IPS-11a (cell line): ENCODE data around the gene CR1.
"Not testable (repeated sequence)": the region's sequence is repeated elsewhere in the genome, so short reads cannot be mapped to it uniquely, and the experiment has no call there.

Experiments
- H3K4me3 ChIP-seq: one replicate; pipeline ENCODE4 v1.5.1; 2013; ENCODE audit warnings: low read depth, low read length, control low read depth

The CR1 gene

DNA sequence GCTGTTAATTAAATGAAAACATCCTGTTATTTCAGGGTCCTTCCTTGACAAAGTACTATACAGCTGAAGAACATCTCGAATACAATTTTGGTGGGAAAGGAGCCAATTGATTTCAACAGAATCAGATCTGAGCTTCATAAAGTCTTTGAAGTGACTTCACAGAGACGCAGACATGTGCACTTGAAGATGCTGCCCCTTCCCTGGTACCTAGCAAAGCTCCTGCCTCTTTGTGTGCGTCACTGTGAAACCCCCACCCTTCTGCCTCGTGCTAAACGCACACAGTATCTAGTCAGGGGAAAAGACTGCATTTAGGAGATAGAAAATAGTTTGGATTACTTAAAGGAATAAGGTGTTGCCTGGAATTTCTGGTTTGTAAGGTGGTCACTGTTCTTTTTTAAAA, 143.4 kb downstream of the CR1 start:
- H3K4me3 ChIP-seq: not testable (repeated sequence)

- no peak overlapping the region for H3K4me3 ChIP-seq
Observed at GRCh38 chr1:207644166-207644851, 148.4 kb downstream of the CR1 start.

GRCh38 chr1:207644852-207645634, 149.1 kb downstream of the CR1 start, which contains the start of gene CR1L:
TSS of gene CR1L (plus strand) at chr1:207645133. CDS start at chr1:207645234, 101 bp downstream.
- H3K4me3 ChIP-seq: peak within 1 kb of the TSS; percentile 48

DNA sequence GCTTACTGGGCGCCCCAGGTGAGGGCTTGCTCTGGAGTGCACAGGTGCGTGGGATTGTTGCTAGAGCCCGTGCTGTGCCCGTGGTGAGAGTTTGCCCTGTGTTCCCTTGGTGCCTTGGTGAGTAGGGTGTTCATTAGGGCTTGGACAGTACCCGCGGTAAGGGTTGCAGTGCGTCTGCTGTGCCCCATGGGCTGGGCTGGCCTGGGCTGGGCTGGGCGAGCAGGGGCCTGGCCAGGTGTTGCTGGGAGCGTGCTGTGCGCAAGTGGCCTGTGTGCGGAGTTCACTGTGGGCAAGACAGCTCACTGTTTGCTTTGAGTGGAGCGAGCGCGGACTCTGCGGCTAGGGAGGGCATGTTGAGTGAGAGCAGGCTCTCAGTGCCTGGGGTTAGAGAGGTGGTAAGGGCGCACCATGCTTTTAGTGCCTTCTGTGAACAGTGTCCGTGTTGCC, 149.7 kb downstream of the CR1 start:
- H3K4me3 ChIP-seq: peak overlapping the region; percentile 48

DNA sequence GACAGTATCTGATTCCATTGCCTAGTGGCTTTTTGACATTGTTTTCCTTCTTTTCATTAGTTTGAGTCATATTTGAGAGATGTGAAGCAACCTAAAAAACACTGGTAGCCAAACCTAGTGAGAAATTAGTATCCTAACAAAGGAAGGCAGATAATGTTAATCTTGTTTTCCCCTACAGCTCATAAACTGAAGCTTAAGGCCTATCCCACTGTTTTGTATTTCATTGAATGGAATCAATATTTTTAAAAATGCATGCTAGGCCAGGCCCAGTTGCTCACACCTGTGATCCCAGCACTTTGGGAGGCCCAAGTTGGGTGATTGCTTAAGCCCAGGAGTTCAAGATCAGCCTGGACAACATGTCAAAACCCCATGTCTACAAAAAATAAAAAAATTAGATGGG, 150.2 kb downstream of the CR1 start:
- H3K4me3 ChIP-seq: peak overlapping the region; percentile 48

GRCh38 chr1:207646944-207647579, 151.1 kb downstream of the CR1 start:
- H3K4me3 ChIP-seq: no peak overlapping the region

- H3K4me3 ChIP-seq: no peak overlapping the region
Observed at GRCh38 chr1:207647671-207648333, 151.8 kb downstream of the CR1 start.

DNA sequence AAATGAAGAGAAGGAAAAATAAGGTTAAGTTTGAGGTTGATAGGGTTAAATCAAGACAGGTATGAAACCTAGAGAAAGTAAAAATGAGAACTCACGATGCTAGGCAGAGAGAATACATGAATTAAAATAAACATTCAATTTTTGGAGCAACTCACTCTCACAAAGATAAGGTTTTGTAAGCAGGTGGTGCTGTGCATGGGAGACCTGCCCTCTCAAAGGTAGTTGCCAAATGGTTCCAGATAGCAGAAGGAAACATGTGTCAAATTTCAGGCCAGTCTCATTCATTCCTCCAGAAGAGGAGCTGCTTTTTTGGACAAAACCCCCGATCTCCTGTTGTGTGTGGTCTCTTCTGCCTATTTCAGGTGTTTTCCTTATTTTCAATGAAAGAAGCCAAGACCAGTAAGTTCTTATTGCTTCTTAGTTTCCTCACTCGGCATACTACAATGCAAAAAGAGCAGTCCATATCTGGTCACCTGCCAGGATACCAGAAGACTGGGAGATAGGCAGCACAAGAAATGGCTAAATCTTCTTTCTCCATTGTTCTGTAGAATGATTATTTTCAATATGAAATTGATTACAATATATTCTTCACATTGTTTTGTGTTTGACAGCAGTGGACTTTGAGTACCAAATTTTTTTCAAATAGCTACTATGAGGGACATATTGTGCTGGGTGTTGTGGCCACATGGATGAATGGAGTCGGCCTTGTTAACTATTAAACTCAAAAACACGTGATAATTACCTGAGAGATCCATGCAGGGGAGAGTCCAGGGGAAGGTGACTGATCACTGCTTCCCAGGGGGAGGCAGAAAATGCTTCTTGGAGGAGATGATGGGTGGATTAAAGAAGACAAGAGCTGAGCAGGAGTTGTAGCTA, 152.6 kb downstream of the CR1 start:
- no peak overlapping the region for H3K4me3 ChIP-seq

DNA sequence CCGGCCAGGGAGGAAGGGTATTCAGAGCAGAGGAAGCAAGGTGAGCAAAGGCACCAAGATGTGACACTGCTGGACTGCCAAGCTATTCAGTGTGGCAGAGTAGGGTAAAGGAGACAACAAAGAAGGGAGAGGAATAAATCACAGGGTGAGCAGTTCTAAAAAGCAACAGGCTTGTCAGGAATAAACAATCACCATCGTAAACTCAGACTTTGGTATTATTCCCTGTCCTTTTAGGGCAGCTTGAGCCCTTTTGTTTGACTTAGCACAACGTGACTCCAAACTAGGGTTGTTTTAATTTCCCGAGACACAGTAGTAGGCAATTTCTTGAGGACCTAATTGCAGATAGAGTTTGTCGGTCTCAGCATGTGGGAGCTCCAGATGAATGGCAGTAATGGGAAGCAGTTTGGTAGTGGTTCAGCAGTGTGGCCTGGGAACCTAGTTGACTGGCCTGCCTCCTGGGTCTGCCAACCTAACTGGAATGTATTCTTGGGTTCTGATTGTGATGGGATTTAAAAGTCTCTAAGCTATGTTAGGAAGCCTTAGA, 153.3 kb downstream of the CR1 start:
- no peak overlapping the region for H3K4me3 ChIP-seq

DNA sequence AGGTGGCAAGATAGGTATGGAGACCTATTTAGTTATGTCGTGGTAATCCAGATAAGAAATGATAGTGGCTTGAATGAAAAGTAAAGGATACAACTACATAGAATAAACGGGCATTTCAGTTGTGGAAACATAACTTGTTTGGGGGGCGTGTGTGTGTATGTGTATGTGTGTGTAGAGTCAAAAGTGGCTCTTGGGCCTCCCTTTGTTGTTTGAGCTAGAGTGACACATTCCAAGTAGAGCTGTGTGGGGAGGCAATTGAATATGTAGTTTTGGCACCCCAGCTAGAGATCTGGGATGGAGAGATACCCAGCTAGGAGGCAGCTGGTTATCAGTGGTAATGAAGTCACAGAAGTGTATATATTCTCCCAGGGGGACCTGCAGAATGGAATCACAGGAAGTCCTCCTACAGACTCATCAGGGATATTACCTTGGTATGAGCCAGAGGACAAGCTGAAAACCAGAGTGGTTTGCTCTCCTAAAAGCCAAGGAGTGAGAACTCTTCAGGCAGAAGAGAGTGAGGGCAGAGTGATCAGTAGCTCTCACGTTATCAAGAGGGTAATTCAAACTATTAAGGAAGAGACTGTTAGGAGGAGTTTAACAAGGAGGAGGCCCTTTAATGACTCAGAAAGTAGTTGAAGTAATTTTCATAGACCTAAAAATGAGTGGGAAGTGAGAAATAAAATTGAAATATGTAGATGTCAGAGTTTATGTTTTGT, 154.1 kb downstream of the CR1 start:
- H3K4me3 ChIP-seq: no peak overlapping the region

- no peak overlapping the region for H3K4me3 ChIP-seq
Observed at GRCh38 chr1:207651583-207651982, 155.6 kb downstream of the CR1 start.

DNA sequence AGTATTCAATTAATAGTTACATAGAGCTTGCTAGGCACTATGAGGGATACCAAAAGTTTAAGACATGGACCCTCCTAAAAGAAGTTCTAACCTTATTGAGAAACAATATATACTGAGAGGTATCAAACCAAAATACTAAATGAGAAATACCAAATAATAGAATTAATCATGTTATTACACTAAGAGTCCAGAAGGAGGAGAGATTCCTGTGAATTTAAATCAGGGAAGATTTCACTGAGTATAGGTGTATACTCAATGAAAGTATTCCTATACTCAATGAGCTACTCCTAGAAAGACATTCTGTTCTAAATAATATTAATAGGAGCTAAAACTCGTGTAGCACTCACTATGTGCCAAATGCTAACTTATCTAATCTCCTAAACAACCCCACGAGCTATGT, 158.4 kb downstream of the CR1 start:
- H3K4me3 ChIP-seq: no peak overlapping the region

DNA sequence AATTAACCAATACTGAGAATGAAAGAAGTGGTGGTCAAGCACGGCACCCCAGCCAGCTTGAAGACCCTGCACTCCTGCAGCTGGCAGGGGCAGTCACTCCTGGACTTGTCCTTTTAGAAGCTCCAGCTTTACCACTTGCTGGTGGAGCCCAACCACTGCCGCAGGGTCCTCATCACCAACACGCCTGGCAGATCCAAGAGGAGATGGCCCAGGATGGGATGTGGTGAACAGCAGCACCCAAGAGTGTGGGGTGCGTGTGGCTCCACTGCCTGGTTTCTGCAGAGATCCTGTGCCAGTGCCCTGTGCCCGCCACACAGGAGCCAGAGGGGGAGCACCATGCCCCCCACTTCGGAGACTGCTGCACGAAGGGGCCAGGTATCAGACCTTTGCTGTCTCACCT, 162.5 kb downstream of the CR1 start:
- no peak overlapping the region for H3K4me3 ChIP-seq

DNA sequence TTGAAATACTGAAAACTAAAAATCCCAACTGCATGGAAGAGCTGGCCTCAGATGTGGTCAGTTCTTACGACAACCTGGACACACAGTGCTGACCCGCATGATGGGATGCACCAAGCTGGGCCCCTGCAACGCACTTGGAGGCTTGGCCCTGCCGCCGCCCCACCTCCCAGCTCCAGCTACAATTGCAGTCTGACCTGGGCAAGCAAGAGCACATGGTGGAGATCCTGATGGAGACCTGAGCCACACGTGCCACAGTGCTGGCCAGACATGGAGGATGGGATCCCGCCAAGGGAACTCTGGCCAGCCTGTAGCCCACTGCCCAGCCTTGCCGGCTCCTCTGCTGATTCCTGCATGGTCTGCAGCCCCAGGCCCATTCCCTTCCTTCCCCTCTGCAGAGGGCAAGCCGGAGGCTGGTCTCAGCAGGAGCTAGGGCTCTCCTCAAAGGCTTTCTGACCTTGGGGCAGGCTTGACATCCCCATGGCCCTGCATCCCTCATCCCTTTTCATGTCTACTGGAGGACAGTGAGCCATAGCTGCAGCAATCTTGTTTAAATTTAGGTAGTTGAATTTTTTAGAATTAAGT, 163.0 kb downstream of the CR1 start:
- H3K4me3 ChIP-seq: no peak overlapping the region

DNA sequence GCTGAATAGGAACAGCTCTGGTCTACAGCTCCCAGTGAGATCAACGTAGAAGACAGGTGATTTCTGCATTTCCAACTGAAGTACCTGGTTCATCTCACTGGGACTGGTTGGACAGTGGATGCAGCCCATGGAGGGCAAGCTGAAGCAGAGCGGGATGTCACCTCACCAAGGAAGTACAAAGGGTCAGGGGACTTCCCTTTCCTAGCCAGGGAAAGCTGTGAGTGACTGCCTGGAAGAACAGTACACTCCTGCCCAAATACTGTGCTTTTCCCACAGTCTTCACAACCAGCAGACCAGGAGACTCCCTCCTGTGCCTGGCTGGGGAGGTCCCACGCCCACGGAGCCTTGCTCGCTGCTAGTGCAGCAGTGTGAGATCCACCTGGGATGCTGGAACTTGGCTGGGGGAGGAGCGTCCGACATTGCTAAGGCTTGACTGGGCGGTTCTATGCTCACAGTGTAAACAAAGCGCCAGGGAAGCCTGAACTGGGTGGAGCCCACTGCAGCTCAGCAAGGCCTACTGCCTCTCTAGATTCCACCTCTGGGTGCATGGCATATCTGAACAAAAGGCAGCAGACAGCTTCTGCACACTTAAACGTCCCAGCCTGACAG, 163.7 kb downstream of the CR1 start:
- H3K4me3 ChIP-seq: no peak overlapping the region

DNA sequence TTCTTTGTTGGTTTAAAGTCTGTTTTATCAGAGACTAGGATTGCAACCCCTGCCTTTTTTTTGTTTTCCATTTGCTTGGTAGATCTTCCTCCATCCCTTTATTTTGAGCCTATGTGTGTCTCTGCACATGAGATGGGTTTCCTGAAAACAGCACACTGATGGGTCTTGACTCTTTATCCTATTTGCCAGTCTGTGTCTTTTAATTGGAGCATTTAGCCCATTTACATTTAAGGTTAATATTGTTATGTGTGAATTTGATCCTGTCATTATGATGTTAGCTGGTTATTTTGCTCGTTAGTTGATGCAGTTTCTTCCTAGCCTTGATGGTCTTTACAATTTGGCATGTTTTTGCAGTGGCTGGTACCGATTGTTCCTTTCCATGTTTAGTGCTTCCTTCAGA, 165.5 kb downstream of the CR1 start:
- H3K4me3 ChIP-seq: not testable (repeated sequence)

- H3K4me3 ChIP-seq: no peak overlapping the region
Observed at GRCh38 chr1:207666342-207666741, 170.4 kb downstream of the CR1 start.

- no peak overlapping the region for H3K4me3 ChIP-seq
Observed at GRCh38 chr1:207669528-207670009, 173.6 kb downstream of the CR1 start.
